ENCODE measurements around the gene C5orf63.

The C5orf63 gene

GRCh38 chr5:127031147-127031862 is 42.0 kb downstream of the C5orf63 start:
- H3K36me3 ChIP-seq (ENCODE audit: insufficient read depth, low read length) = no peaks in the 10 kb centered on the region
- H3K27ac ChIP-seq (ENCODE audit: low read depth, low read length, poor library complexity, severe bottlenecking) = no peak overlapping the region
- TF ChIP-seq EZH2 (IDR thresholded peaks at IDR 0.05; ENCODE audit: borderline replicate concordance, low read length) = no peak
- TF ChIP-seq, protein P1, sequence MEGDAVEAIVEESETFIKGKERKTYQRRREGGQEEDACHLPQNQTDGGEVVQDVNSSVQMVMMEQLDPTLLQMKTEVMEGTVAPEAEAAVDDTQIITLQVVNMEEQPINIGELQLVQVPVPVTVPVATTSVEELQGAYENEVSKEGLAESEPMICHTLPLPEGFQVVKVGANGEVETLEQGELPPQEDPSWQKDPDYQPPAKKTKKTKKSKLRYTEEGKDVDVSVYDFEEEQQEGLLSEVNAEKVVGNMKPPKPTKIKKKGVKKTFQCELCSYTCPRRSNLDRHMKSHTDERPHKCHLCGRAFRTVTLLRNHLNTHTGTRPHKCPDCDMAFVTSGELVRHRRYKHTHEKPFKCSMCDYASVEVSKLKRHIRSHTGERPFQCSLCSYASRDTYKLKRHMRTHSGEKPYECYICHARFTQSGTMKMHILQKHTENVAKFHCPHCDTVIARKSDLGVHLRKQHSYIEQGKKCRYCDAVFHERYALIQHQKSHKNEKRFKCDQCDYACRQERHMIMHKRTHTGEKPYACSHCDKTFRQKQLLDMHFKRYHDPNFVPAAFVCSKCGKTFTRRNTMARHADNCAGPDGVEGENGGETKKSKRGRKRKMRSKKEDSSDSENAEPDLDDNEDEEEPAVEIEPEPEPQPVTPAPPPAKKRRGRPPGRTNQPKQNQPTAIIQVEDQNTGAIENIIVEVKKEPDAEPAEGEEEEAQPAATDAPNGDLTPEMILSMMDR (IDR thresholded peaks at IDR 0.05; ENCODE audit: low read length) = no peak
- H3K4me3 ChIP-seq (ENCODE audit: low read depth, low read length, poor library complexity, severe bottlenecking) = peak overlapping the region; percentile 90
- H3K9me2 ChIP-seq (ENCODE audit: low read depth, low read length) = no peaks in the 10 kb centered on the region
- H3K4me1 ChIP-seq (ENCODE audit: insufficient read depth, low read length, severe bottlenecking) = peaks cover 19% of the 10 kb centered on the region
- no peaks in the 10 kb centered on the region for H3K79me2 ChIP-seq (ENCODE audit: insufficient read depth, low read length)
- no peaks in the 10 kb centered on the region for H3F3A ChIP-seq (ENCODE audit: insufficient read depth, low read length)
- no peaks in the 10 kb centered on the region for H4K20me1 ChIP-seq (ENCODE audit: insufficient read depth, low read length)
- peak overlapping the region; percentile 76 for H2AFZ ChIP-seq (ENCODE audit: low read length)
- H3K27me3 ChIP-seq (ENCODE audit: insufficient read depth, low read length) = 0 out of 2 replicates have a peak, but pooled peaks cover 3% of the 10 kb centered on the region
- no peaks in the 10 kb centered on the region for H3K9me3 ChIP-seq (ENCODE audit: low read length)
- peak overlapping the region; percentile 98 for H3K4me2 ChIP-seq (ENCODE audit: low read length)
- H3K9ac ChIP-seq (ENCODE audit: low read length) = peak overlapping the region; percentile 78

DNA sequence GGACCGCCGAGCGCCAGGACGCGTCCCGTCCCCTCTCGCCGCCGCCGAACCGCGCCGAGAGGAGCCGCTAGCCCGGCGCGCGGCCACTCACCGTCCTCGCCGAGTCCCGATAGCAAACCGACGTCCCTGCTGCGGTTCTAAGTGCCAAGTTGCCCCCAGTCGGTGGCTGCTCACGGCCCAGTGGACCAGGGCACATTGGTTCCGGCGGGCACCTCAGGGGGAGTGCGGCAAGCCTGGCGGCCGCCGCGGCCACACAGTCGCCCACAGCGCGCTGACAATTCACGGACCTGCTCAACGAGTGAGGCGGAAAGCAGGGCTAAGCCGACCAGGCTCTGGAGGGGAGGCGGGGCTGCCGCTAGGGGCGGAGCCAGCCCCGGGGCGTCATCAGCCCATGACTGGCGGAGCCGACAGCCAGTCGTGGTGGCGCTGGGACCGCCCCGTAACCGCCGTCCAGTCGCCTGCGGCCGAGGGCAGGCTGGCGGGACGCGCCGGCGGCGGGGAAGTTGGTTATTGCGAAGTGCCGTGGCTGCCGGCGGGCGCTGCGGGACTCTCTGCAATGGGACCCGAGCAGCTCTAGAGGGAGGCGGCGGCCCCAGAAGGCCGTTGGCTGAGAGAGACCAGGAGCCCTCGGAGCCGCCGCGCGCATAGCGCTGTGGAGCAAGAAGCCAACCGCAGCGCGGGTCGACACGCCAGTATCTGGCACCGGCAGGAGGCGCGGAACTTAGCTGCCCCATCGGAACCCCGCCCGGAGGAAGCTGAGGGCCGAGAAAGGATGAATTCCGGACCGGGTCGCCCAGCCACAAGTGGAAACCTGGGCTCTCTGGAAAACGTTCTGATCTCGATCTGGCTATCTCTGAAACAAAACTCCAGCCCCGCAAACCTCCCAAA is 42.8 kb downstream of the C5orf63 start, which contains the start of gene MARCHF3:
TSS of gene MARCHF3 (minus strand) at position 300 of the 888 bp plus-strand sequence. CDS start 112,387 bp downstream, outside the sequence.
- no peaks in the 10 kb centered on the region for H3K9me2 ChIP-seq (ENCODE audit: low read depth, low read length)
- no peaks in the 10 kb centered on the region for H3K36me3 ChIP-seq (ENCODE audit: insufficient read depth, low read length)
- no peaks in the 10 kb centered on the region for H3F3A ChIP-seq (ENCODE audit: insufficient read depth, low read length)
- H3K79me2 ChIP-seq (ENCODE audit: insufficient read depth, low read length) = no peaks in the 10 kb centered on the region
- H3K4me3 ChIP-seq (ENCODE audit: low read depth, low read length, poor library complexity, severe bottlenecking) = peak within 1 kb of the TSS; percentile 90
- H4K20me1 ChIP-seq (ENCODE audit: insufficient read depth, low read length) = no peaks in the 10 kb centered on the region
- 0 out of 2 replicates have a peak, but pooled peaks cover 3% of the 10 kb centered on the region for H3K27me3 ChIP-seq (ENCODE audit: insufficient read depth, low read length)
- H3K9me3 ChIP-seq (ENCODE audit: low read length) = no peaks in the 10 kb centered on the region
- TF ChIP-seq EZH2 (IDR thresholded peaks at IDR 0.05; ENCODE audit: borderline replicate concordance, low read length) = no peak
- TF ChIP-seq, protein P1 (IDR thresholded peaks at IDR 0.05; ENCODE audit: low read length) = peak; percentile 26; the same call in 1 of the 2 replicates
- peaks cover 19% of the 10 kb centered on the region for H3K4me1 ChIP-seq (ENCODE audit: insufficient read depth, low read length, severe bottlenecking)
- peak within 1 kb of the TSS; percentile 76 for H2AFZ ChIP-seq (ENCODE audit: low read length)
- no peak within 1 kb of the TSS for H3K27ac ChIP-seq (ENCODE audit: low read depth, low read length, poor library complexity, severe bottlenecking)
- H3K9ac ChIP-seq (ENCODE audit: low read length) = peak within 1 kb of the TSS; percentile 78
- H3K4me2 ChIP-seq (ENCODE audit: low read length) = peak within 1 kb of the TSS; percentile 98

DNA sequence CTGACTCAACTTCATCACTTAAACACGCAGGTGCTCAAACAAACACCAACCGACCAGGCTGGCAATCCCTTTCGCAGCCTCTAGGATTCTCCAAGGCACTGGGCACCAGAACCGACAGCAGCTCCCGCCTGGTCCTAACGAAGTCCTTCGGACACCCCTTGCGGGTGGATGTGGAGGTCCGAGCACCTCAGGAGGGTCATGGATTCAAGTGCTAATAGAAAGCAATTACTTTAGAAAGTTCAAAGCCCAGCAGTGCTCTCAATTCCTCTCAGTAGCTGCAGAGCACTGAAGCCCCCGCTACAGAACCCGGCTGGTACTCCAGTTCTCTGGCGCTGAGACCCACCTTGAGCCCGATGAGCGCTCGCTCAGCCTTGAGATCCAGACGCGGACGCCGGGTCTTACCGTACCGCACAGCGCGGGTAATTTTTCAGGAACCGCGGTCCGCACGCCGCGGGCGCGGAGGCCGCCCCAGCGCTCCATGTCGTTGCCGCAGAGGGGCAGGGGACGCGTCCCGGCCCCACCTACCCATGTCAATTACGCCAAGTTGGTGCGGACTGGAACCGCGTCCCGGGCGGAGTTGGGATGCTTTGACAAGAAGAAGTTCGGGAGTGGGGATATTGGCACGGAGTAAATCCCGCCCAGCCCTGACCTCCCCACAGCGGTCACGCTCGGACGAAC is 43.6 kb downstream of the C5orf63 start:
- Histone ChIP-seq H3K4me1 (ENCODE audit: insufficient read depth, low read length, severe bottlenecking) (peaks cover 19% of the 10 kb centered on the region), H3K79me2 (ENCODE audit: insufficient read depth, low read length) (no peaks in the 10 kb centered on the region), H3K36me3 (ENCODE audit: insufficient read depth, low read length) (no peaks in the 10 kb centered on the region), H4K20me1 (ENCODE audit: insufficient read depth, low read length) (no peaks in the 10 kb centered on the region), H2AFZ (ENCODE audit: low read length) (no peak overlapping the region), H3K4me2 (ENCODE audit: low read length) (peak overlapping the region; percentile 98), H3K27me3 (ENCODE audit: insufficient read depth, low read length) (0 out of 2 replicates have a peak, but pooled peaks cover 3% of the 10 kb centered on the region), H3F3A (ENCODE audit: insufficient read depth, low read length) (no peaks in the 10 kb centered on the region), H3K4me3 (ENCODE audit: low read depth, low read length, poor library complexity, severe bottlenecking) (peak overlapping the region; percentile 90), H3K27ac (ENCODE audit: low read depth, low read length, poor library complexity, severe bottlenecking) (no peak overlapping the region), H3K9ac (ENCODE audit: low read length) (peak overlapping the region; percentile 78), H3K9me3 (ENCODE audit: low read length) (no peaks in the 10 kb centered on the region), H3K9me2 (ENCODE audit: low read depth, low read length) (no peaks in the 10 kb centered on the region)
- TF ChIP-seq, protein P1 (IDR thresholded peaks at IDR 0.05; ENCODE audit: low read length) = no peak
- TF ChIP-seq EZH2 (IDR thresholded peaks at IDR 0.05; ENCODE audit: borderline replicate concordance, low read length) = no peak

Measured in OCI-LY1 (cell line).